ENCODE measurements around the gene RAB9A.
"Not testable (repeated sequence)": the region's sequence is repeated elsewhere in the genome, so short reads cannot be mapped to it uniquely, and the experiment has no call there.

RAB9A gene

GRCh38 chrX:13703135-13703534 is 14.2 kb downstream of the RAB9A start:
- DNase-seq: no peak

GRCh38 chrX:13703589-13703988 is 14.7 kb downstream of the RAB9A start:
- DNase-seq: no peak

DNA sequence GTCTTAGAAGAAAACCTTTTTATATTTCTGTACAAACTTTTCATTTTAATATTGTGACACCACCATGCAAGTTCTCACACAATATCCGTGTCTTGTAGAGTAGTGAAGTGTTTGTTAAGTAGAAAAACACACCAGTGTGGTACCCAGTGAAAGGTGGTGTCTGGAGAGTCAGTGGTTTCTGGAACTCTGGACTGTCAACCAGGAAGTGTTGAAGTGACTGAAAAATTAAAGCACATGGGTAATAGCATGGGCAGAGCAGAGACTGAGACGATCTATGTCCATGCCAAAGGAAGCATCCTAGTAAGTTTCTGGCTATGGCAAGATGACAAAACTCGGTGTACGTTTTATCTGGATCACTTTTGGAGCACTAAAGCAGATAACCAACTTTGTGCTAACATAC is 22.2 kb downstream of the RAB9A start:
- DNase-seq: no peak

DNA sequence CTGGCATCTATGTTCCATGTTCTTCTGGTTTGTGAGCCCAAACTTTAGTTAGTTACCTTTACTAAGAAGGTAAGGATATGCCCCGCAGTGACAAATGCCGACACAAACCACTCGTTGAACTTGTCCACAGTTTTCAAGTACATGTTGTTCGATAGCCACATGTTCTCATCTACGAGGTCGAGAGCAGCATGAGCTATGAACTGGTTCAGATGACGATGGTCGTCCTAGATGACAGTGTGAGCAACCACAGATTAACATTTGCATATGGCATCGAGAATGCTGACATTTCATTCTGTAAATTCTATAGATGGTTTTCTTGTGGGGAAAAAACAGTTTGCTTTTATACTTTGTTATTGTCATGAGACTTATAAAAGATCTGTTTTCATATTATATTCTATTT is 27.5 kb downstream of the RAB9A start:
- DNase-seq: no peak

- DNase-seq: no peak
Observed at GRCh38 chrX:13716905-13717304, 28.0 kb downstream of the RAB9A start.

GRCh38 chrX:13717700-13718472 is 29.0 kb downstream of the RAB9A start:
- DNase-seq: no peak

- DNase-seq: no peak
Observed at GRCh38 chrX:13719192-13719856, 30.4 kb downstream of the RAB9A start.

GRCh38 chrX:13721371-13721770 is 32.4 kb downstream of the RAB9A start:
- DNase-seq: no peak

GRCh38 chrX:13721819-13722519 is 33.0 kb downstream of the RAB9A start:
- DNase-seq: no peak

DNA sequence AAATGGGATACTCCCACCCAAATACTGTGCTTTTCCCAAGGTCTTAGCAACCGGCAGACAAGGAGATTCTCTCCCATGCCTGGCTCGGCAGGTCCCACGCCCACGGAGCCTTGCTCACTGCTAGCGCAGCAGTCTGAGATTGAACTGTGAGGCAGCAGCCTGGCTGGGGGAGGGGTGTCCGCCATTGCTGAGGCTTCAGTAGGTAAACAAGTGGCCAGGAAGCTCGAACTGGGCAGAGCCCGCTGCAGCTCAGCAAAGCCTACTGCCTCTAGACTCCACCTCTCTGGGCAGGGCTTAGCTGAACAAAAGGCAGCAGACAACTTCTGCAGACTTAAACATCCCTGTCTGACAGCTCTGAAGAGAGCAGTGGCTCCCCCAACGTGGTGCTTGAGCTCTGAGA is 36.0 kb downstream of the RAB9A start:
- not testable (repeated sequence) for DNase-seq

- not testable (repeated sequence) for DNase-seq
Observed at GRCh38 chrX:13726583-13726982, 37.7 kb downstream of the RAB9A start.

DNA sequence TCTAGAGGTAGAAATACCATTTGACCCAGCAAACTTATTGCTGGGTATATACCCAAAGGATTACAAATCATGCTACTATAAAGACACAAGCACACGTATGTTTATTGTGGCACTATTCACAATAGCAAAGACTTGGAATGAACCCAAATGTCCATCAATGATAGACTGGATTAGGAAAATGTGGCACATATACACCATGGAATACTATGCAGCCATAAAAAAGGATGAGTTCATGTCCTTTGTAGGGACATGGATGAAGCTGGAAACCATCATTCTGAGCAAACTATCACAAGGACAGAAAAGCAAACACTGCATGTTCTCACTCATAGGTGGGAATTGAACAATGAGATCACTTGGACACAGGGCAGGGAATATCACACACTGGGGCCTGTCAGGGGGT is 41.6 kb downstream of the RAB9A start:
- DNase-seq: not testable (repeated sequence)

DNA sequence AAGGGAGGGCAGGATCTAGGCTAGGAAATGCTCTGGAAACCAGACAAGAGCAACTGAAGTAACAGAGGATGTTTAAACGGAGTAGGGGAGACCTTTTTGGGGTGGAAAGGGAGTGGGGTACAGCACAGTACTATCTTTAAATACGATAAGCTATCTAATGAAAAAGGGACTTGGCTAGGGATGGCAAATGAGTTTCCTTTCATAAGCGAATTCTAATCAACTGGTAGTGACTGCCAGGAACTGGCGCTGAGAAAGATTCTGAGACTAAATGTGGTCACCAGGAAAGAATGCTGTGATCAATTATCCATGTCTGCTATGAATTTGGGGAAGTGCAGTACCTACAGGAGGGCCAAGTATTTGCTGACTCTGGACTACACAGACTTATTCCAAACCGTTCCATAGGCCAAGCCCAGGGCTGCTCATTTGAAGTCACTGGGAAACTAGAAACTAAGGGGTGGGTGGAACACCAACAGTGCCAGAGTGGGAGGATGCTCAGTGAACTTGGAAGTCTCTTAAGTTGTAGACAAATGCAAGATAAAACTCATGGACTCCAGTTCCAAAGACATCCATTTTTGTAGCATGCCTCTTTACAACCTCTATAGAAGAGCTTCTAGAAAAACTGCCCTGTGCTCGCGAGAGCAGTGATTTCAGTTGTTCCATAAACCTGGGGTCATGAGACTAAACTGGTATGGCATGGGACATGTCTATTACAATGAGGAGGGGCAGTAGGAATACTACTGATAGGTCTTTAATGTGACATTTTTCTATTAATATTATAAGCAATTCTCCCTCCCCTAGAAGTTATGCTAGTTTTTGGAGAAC is 43.5 kb downstream of the RAB9A start:
- DNase-seq: no peak

GRCh38 chrX:13733506-13733905 is 44.6 kb downstream of the RAB9A start:
- no peak for DNase-seq

GRCh38 chrX:13734278-13735172 is 45.6 kb downstream of the RAB9A start, which contains the start of the genes OFD1 and TRAPPC2:
Gene OFD1 (plus strand): TSS chrX:13734748. CDS start chrX:13735072, 324 bp downstream.
Gene TRAPPC2 (minus strand): TSS chrX:13734620. CDS start chrX:13719963, 14,657 bp downstream.
- peak; percentile 84 for DNase-seq

DNA sequence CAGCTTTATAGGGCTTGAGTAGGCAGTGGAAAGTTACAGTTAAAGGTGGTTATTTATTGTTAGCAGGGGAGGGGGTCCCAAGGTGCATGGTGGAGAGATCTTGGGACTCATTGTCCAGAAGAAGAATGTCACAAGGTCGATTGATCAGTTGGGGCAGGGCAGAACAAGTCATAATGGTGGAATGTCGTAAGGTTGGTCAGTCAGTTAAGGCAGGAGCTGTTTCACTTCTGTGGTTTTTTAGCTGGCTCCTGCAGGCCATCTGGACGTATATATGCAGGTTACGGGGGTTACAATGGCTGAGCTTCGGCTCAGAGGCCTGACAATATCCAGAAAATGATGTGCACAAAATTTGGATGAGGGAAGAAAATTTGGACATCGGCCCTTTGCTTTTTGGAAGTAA is 52.8 kb downstream of the RAB9A start:
- no peak for DNase-seq

DNA sequence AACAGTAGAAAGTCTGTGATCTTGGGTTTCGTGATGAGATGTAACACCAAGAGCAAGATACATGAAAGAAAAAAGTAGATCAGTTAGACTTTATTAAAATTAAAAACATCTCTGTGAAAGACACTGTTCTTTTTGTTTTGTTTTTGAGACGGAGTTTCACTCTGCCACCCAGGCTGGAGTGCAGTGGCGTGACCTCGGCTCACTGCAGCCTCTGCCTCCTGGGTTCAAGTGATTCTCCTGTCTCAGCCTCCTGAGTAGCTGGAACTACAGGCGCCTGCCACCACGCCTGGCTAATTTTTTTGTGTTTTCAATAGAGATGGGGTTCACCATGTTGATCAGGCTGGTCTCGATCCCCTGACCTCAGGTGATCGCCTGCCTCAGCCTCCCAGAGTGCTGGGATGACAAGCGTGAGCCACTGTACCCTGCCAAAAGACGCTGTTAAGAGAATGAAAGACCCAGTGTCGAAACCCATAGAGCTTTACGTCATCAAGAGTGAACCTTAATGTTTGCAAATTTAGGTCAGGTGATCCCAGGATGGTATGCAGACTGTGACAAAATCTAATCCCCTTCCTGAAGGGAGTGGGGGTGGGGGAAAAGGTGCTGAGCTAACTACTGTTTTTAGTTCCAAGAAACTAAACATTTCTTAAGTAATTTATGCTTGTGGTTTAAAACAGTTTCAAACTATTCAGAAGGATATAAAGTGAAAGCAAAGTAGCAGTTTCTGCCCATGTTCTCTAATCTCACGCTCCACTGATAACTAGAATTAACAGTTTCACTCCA is 53.7 kb downstream of the RAB9A start:
- no peak for DNase-seq

DNA sequence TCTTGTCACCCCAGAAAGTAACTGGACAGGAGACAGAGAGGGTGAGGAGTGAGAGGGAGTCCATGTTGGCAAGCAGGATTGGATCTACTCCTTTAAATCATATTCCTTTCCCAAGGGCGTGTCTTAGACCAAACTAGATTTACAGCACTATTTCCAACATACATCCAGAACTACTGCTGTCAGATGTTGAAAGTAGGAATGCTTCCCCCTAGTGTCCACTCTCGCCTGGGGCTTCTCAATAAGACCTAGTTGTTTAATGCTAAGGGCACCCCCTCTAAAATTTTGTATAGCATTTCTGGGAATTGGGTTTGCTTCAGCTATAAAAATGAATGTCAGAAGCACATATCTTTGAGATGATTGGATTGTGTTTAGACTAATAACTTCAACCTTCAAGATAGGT is 58.9 kb downstream of the RAB9A start:
- no peak for DNase-seq

- DNase-seq: no peak
Observed at GRCh38 chrX:13748486-13748885, 59.6 kb downstream of the RAB9A start.

DNA sequence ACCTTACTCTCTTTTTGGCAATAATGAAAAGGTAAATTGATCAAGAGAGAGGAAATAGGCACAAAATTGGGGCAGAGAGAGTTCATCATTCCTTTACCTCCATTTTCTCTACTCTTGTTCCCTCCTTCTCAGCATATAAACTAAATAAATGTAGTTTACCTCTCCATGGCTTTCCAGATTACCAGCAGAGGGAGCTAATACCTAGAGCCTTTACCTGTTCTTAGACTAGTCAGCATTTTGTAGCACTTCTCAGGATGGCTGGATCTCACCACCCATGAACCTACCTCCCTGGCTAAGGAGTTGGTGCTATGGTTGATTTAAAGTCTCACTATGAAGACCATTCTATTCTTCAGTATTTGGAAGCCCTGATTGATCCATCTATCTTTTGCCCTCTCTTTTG is 61.3 kb downstream of the RAB9A start:
- no peak for DNase-seq

GRCh38 chrX:13750812-13751211 is 61.9 kb downstream of the RAB9A start:
- DNase-seq: no peak

Data from GF-D8 (cell line).